Measurements from ENCODE around the gene TSPAN12. TPM values are rescaled to one million over a fixed set of nuclear protein-coding genes. Genes with fewer than 3 reads are reported as not detected.

TSPAN12 gene
- total and polyA plus RNA-seq, 2 donors (not counting 1 experiment from before 2014, with no cell fraction given): not detected

- Histone ChIP-seq H3K79me2 (ENCODE audit: control insufficient read depth, insufficient read depth, low read length) (no peaks in the 10 kb centered on the region), H3K36me3 (replicated peaks in 1 of 2; ENCODE audit: control extremely low read depth in 1 of 2, control insufficient read depth in 1 of 2, extremely low read depth in 1 of 2, insufficient read depth in 2 of 2, low read length in 1 of 2) (no peaks in the 10 kb centered on the region), H4K20me1 (ENCODE audit: control insufficient read depth, insufficient read depth, low read length, poor library complexity, severe bottlenecking) (no peaks in the 10 kb centered on the region), H2AFZ (ENCODE audit: insufficient read depth, low read depth, low read length, poor library complexity, severe bottlenecking) (no peak overlapping the region), H3K27ac (ENCODE audit: low read length in 2 of 2) (no peak overlapping the region), H3K9ac (ENCODE audit: low read length) (no peak overlapping the region), H3K27me3 (replicated peaks in 1 of 4; ENCODE audit: control extremely low read depth in 1 of 4, control insufficient read depth in 3 of 4, insufficient read depth in 4 of 4, low read length in 3 of 4) (no peaks in the 10 kb centered on the region), H3K4me2 (replicated peaks; ENCODE audit: low read depth, low read length, poor library complexity, severe bottlenecking) (no peak overlapping the region), H3K9me3 (ENCODE audit: control extremely low read depth in 1 of 3, control insufficient read depth in 2 of 3, insufficient read depth in 1 of 3, low read length in 2 of 3) (no peaks in the 10 kb centered on the region), H3K4me1 (ENCODE audit: control insufficient read depth in 2 of 2, insufficient read depth in 2 of 2, low read length in 2 of 2) (no peaks in the 10 kb centered on the region), H3K4me3 (ENCODE audit: control extremely low read depth in 1 of 5, extremely low read depth in 1 of 5, insufficient read depth in 1 of 5, low read depth in 2 of 5, low read length in 4 of 5) (no peak overlapping the region)
- H3K27ac Mint-ChIP-seq: no peak overlapping the region
- no peaks in the 10 kb centered on the region for H3K9me3 Mint-ChIP-seq (ENCODE audit: insufficient read depth)
- WGBS (ENCODE audit: insufficient coverage): no CpG with 5 or more reads among the region's 6 CpGs
- H3K4me3 Mint-ChIP-seq: no peak overlapping the region
- intact Hi-C loops (cut with micrococcal nuclease): no loop called here
- ATAC-seq (ENCODE audit: low read depth) (no peak), DNase-seq (no peak)
- no peak for TF ChIP-seq EZH2 (IDR thresholded peaks at IDR 0.05; ENCODE audit: borderline replicate concordance, insufficient read depth, low read depth, low read length, poor library complexity, severe bottlenecking)
- no peak for TF ChIP-seq CTCF (IDR thresholded peaks at IDR 0.05)
- ChIA-PET POLR2A (no interaction called here), CTCF (no interaction called here)
- peaks cover 16% of the 10 kb centered on the region for H3K27me3 Mint-ChIP-seq
- H3K4me1 Mint-ChIP-seq: no peaks in the 10 kb centered on the region
Observed at GRCh38 chr7:120838281-120838682, 19.7 kb downstream of the TSPAN12 start.

GRCh38 chr7:120837599-120837998 is 20.3 kb downstream of the TSPAN12 start:
- no peaks in the 10 kb centered on the region for H3K27me3 ChIP-seq (replicated peaks in 1 of 4; ENCODE audit: control extremely low read depth in 1 of 4, control insufficient read depth in 3 of 4, insufficient read depth in 4 of 4, low read length in 3 of 4)
- TF ChIP-seq EZH2 (IDR thresholded peaks at IDR 0.05; ENCODE audit: borderline replicate concordance, insufficient read depth, low read depth, low read length, poor library complexity, severe bottlenecking): no peak
- no peak for TF ChIP-seq CTCF (IDR thresholded peaks at IDR 0.05)
- no peaks in the 10 kb centered on the region for H3K9me3 ChIP-seq (ENCODE audit: control extremely low read depth in 1 of 3, control insufficient read depth in 2 of 3, insufficient read depth in 1 of 3, low read length in 2 of 3)
- no peak overlapping the region for H3K27ac ChIP-seq (ENCODE audit: low read length in 2 of 2)
- H3K36me3 ChIP-seq (replicated peaks in 1 of 2; ENCODE audit: control extremely low read depth in 1 of 2, control insufficient read depth in 1 of 2, extremely low read depth in 1 of 2, insufficient read depth in 2 of 2, low read length in 1 of 2): no peaks in the 10 kb centered on the region
- Mint-ChIP-seq H3K9me3 (ENCODE audit: insufficient read depth) (no peaks in the 10 kb centered on the region), H3K27ac (no peak overlapping the region), H3K27me3 (peaks cover 16% of the 10 kb centered on the region), H3K4me1 (no peaks in the 10 kb centered on the region), H3K4me3 (no peak overlapping the region)
- no peaks in the 10 kb centered on the region for H4K20me1 ChIP-seq (ENCODE audit: control insufficient read depth, insufficient read depth, low read length, poor library complexity, severe bottlenecking)
- ChIA-PET POLR2A (no interaction called here), CTCF (no interaction called here)
- no peak overlapping the region for H3K9ac ChIP-seq (ENCODE audit: low read length)
- no peaks in the 10 kb centered on the region for H3K79me2 ChIP-seq (ENCODE audit: control insufficient read depth, insufficient read depth, low read length)
- no peak overlapping the region for H3K4me3 ChIP-seq (ENCODE audit: control extremely low read depth in 1 of 5, extremely low read depth in 1 of 5, insufficient read depth in 1 of 5, low read depth in 2 of 5, low read length in 4 of 5)
- DNase-seq (no peak), ATAC-seq (ENCODE audit: low read depth) (no peak)
- 71% methylated on average over 1 of the region's 4 CpGs for WGBS (ENCODE audit: insufficient coverage)
- intact Hi-C loops (cut with micrococcal nuclease): no loop called here
- H3K4me2 ChIP-seq (replicated peaks; ENCODE audit: low read depth, low read length, poor library complexity, severe bottlenecking): no peak overlapping the region
- no peak overlapping the region for H2AFZ ChIP-seq (ENCODE audit: insufficient read depth, low read depth, low read length, poor library complexity, severe bottlenecking)
- no peaks in the 10 kb centered on the region for H3K4me1 ChIP-seq (ENCODE audit: control insufficient read depth in 2 of 2, insufficient read depth in 2 of 2, low read length in 2 of 2)
